HG03060 (cell line): ENCODE measurements around the gene TMEM184C.
A peak's percentile ranks its signal among the peaks of the same experiment; 100 is the strongest.

Experiments used
- ATAC-seq: cut with Tn5 transposase; IDR thresholded peaks from one replicate; pipeline ENCODE4 v1.9.1; 2021; ENCODE audit warnings: low read depth, moderate number of reproducible peaks; ENCODE audit not compliant: unreplicated experiment

Gene TMEM184C

GRCh38 chr4:147617173-147617840, at the start of gene TMEM184C:
Gene TMEM184C (plus strand): TSS chr4:147617397. CDS start chr4:147617957, 560 bp downstream.
- ATAC-seq: peak; percentile 98

GRCh38 chr4:147570616-147571015, 46.6 kb upstream of the TMEM184C start:
- no peak for ATAC-seq

GRCh38 chr4:147571036-147571770, 46.0 kb upstream of the TMEM184C start:
- no peak for ATAC-seq

GRCh38 chr4:147576084-147576483, 41.1 kb upstream of the TMEM184C start:
- ATAC-seq: no peak

- no peak for ATAC-seq
These were observed 39.1 kb upstream of the TMEM184C start for GRCh38 chr4:147578051-147578476.

GRCh38 chr4:147578593-147578992, 38.6 kb upstream of the TMEM184C start:
- ATAC-seq: no peak

GRCh38 chr4:147580396-147580795, 36.8 kb upstream of the TMEM184C start:
- ATAC-seq: no peak

- no peak for ATAC-seq
These were observed 35.4 kb upstream of the TMEM184C start for GRCh38 chr4:147581606-147582350.

- ATAC-seq: no peak
These were observed 34.7 kb upstream of the TMEM184C start for GRCh38 chr4:147582386-147583060.

GRCh38 chr4:147583876-147584275, 33.3 kb upstream of the TMEM184C start:
- no peak for ATAC-seq

GRCh38 chr4:147586032-147586431, 31.2 kb upstream of the TMEM184C start:
- no peak for ATAC-seq

GRCh38 chr4:147586637-147587036, 30.6 kb upstream of the TMEM184C start:
- ATAC-seq: peak; percentile 90

- no peak for ATAC-seq
These were observed 30.2 kb upstream of the TMEM184C start for GRCh38 chr4:147587041-147587440.

- no peak for ATAC-seq
These were observed 27.6 kb upstream of the TMEM184C start for GRCh38 chr4:147589586-147589985.

GRCh38 chr4:147590249-147590920, 26.8 kb upstream of the TMEM184C start:
- ATAC-seq: no peak

- ATAC-seq: no peak
These were observed 26.1 kb upstream of the TMEM184C start for GRCh38 chr4:147591106-147591505.

- no peak for ATAC-seq
These were observed 23.1 kb upstream of the TMEM184C start for GRCh38 chr4:147594107-147594506.

GRCh38 chr4:147594578-147594977, 22.6 kb upstream of the TMEM184C start:
- ATAC-seq: no peak

- no peak for ATAC-seq
These were observed 20.8 kb upstream of the TMEM184C start for GRCh38 chr4:147596377-147596776.

GRCh38 chr4:147596981-147597380, 20.2 kb upstream of the TMEM184C start:
- no peak for ATAC-seq
